NCI-H2227 treated with DMSO at 0.1 percent for 48 hours (cell line): ENCODE measurements around the gene RARA.
"Not testable (repeated sequence)": the region's sequence is repeated elsewhere in the genome, so short reads cannot be mapped to it uniquely, and the experiment has no call there.

ENCODE experiments used
- DNase-seq: peaks from one replicate; lab custom pipeline; 2025; lab: John Stamatoyannopoulos, UW

The RARA gene

DNA sequence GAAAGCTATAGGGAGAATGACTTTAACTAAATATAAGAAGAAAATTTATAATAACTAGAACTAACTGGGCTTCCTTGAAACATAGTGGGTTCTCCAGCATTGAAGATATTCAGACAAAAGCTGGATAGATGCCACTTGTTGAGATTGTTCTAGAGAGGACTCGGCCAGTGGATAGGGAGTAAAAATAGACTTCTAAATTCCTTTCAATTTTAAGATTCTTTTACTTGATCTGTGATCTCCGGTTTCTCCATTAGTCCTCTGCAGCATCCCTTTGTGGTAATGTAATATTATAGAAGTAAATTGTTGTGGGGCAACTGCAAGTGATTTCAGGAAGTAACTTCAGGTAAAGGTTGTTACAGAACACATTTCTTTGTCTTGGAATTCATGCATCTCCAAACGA is 10.3 kb upstream of the RARA start:
- DNase-seq = no peak

DNA sequence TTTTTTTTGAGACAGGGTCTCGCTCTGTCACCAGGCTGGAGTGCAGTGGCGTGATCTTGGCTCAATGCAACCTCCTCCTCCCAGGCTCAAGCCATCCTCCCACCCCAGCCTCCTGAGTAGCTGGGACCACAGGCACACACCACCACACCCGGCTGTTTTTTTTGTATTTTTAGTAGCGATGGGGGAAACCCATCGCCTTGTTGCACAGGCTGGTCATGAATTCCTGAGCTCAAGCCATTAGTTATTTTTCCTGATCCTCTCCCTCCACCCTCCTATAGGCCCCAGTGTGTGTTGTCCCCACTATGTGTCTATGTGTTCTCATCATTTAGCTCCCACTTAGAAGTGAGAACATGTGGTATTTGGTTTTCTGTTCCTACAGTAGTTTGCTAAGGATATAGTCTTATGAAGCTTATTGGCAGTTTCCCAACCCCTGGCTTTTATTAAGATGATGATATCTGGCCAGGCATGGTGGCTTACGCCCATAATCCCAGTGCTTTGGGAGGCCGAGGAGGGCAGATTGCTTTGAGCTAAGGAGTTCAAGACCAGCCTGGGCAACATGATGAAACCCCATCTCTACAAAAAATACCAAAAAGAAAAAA is 9.7 kb upstream of the RARA start:
- DNase-seq = not testable (repeated sequence)

DNA sequence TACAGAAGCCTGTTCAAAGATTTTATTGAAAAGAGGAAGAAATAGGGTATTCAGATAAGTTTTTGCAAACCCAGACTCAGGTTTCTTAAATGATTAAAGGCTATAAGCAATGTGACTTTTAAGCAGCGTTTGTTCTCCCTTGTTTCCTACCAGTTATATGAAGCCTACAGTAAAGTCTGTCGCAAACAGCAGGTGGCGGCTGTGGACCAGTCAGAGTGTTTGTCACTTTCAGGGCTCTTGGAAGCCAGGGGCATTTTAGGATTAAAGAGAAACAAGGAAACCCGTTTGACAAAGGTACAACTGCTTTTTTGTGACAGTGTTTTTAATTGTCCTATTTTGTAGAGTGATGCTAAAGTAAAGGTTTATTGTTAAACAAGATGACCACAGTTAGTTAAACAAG is 7.7 kb upstream of the RARA start:
- DNase-seq = no peak

DNA sequence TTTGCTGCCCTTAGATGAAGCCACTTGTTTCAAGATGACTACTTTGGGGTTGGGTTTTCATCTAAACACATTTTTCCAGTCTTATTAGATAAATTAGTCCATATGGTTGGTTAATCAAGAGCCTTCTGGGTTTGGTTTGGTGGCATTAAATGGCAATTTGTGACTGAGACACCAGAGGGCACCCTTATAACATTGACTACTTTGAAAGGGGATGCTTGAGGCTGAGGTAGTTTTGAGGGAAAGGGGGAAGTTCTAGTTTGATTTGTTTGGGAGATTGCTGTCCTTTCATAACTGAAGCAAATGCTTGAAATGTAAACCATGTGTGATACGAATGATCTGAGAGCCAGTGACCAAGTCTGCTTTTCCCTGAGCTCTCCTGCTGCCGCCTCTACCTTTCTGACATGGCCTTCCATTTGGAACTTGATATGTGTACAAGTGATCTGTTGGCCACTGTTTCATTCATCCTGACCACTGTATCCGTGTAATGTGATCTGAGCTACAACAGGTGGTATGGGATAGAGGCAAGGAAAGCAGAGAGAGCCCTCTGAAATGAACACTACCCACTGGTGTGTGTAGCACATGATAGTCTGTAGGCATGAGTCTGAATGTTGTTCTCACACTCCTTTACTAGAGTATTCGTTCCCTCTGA is 5.8 kb upstream of the RARA start:
- peak; percentile 45 for DNase-seq

DNA sequence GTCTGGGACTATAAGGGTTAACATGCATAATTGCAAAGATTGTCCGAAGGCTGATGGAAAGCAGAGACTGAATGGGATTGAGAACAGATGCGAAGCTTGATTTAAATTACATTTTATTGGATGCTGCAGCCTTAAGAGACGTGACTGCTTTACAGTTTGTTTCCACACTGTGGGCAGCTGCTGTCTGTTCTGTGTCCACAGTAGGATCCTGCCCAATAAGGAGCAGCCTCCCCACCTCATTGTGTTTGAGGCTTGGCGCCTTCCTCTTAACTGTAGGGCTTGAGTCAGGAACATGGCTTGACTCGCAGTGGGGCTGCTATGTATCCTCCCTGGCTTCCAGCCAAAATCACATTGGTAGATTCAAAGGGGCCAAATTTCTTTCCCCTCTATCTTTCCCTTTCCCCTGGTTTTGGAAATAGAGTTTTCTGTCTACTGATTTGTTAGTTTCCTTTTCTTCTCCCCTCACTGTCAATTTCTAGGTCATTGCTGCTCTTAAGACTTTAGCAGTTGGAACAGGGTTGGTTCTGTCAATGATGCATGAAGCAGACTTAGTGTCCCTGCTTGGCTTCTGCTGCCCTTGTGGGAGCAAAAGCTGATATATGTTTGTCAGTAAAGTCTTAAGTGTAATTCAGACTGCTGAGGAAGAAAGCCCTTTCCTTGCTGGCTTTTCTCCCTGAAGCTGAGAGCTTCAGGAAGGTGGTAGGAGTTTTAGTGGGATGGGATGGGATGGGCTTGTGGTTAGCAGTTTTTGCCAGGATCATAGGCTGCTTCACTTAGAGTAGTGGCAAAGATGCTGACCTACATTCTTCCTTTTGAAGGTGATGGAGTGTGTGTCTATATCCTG is 5.0 kb upstream of the RARA start:
- DNase-seq = peak; percentile 48

DNA sequence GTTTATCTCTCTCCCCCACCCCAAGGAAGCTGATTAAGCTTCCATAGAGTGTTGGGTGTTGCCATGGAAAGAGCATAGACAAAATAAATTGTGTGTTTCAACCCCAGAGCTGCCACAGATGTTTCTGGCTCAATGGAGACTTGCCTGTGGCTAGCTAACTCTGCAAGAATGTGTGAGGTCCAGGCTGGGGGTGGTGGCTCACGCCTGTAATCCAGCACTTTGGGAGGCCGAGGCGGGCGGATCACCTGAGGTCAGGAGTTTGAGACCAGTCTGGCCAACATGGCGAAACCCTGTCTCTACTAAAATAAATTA is 4.5 kb upstream of the RARA start:
- not testable (repeated sequence) for DNase-seq

DNA sequence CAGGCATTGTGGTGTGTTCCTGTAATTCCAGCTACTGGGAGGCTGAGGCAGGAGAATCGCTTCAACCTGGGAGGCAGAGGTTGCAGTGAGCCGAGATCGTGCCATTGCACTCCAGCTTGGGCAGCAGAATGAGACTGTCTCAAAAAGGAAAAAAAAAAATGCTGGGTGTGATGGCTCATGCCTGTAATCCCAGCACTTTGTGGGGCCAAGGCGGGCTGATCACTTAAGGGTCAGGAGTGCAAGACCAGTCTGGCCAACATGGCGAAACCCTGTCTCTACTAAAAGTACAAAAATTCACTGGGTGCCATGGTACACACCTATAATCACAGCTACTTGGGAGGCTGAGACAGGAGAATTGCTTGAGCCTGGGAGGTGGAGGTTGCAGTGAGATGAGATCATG is 4.1 kb upstream of the RARA start:
- DNase-seq = not testable (repeated sequence)

DNA sequence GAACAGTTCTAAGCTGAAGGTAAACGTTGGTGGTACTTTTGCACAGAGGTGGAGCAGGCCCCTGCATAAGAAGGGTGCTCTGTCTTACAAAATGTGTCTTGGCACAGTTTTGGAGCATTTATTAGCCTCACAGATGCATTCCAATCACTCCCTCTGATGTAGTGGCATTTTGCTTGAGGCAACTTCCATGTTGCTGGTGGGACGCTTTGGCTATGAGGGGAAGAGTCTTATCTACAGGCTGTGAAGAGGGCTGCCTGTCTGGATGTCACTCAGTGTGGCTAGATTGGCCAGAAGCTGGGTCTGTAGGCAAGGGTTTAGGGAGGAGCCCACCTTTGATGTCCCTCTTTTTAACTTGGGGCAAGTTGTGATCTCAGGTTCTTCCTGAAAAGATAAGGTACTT is 2.6 kb upstream of the RARA start:
- DNase-seq = no peak

DNA sequence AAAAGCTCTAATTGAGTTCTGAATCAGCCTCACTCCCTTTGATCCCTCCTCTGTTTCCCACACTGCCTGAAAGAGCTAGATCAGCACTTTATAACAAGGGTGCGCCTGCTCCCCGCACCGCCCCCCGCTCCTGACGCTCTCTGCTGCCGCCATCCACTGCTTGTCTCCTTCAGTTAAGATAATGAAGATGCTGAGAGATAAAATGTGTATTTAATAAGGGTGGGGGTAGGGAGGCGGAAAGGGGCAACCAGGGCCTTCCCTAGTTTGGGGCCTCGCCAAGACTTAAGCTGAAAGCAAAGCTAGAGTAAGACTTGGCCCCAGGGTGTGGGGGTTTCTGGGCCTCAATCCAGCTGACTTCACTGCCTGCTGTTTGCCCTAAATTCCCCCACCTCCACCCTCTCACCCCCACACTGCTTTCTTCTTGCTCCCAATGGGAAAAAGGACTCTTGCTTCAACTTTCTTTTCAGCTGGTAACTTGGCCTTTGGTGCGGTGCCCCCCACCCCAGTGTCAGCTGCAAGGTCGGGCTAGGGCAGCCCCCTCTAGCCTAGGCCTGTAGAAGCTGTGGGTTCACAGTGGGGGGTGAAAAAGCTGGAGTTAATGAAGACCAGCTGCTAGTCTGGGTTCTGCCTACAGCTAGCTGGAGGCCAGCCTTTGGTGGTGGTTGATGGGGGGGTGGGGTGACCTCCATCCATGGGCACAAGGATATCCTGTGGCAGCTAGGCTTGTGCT is 1.8 kb upstream of the RARA start:
- DNase-seq = peak; percentile 66

DNA sequence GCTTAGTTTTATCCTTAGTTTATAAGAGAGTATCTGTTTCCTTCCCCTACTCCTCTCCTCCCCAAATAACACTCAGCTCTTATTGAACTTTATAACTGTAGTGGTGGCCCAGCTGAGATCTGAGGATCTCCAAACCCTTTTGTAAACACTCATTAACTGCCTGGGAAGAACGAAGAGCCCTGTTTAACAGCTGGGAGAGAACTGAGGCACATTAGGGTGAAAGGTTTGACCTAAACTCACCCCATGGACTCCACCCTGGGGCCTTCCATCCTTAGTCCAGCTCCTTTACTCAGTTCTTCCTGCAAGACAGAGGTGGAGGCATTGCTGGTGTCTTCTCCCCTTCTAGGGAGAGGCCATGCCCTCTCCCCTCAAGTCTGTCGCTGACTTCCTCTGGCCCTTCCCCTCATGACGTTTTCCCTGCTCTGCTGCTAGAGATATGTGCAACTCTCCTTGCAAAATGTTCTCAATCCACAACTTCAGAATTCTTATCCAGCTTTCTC is 1.2 kb upstream of the RARA start:
- no peak for DNase-seq

DNA sequence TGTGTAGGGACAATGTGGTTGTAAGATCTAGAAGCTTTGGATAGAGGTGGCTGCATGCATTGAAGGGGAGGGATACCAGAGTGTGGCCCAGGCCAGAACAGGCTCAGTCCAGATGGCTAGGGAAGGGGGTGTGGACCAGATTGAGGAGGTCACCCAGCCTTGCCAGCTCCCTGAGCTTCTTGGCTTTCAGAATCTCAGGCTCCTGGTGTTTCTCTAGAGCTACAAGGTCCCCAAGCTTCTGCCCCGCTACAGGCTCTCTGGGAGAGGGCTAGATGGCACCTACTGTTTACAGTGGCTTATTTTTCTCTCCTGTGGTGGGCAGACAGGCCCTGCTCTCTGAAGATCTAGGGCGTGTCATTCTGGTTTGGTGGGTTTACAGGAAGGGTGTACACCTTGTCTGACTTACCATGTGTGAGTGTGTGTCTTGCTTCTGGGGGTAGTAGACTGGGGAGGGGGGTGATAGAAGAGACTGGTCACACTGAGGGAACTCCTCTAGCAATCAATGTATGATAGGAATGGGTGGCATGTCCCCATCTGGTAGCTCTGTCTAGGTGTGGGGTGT is 1.1 kb downstream of the RARA start:
- no peak for DNase-seq

DNA sequence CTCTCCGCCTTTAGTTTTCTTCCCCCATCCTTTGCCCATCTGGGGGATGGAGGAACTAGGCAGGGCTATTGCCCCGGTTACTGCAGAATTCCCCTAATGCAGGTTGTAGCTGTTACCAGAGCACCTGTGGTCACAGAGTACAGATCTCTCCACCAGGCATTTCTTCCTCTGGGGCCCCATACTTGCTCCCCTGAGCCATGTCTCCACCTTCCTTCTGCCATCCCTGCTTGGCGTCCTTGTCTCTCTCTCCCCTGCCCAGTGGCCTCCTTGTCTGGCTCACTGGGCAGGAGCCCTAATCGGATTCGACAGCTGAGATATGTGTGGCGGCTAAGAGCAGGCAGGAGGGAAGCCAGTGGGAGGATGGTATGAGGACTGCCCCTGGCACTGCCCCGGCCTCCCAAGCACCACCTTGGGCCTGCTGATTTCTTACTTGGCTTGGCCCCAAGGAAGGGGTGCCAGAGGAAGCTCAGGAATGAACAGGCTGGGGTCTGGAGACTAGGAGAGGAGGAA is 2.0 kb downstream of the RARA start:
- DNase-seq = no peak

DNA sequence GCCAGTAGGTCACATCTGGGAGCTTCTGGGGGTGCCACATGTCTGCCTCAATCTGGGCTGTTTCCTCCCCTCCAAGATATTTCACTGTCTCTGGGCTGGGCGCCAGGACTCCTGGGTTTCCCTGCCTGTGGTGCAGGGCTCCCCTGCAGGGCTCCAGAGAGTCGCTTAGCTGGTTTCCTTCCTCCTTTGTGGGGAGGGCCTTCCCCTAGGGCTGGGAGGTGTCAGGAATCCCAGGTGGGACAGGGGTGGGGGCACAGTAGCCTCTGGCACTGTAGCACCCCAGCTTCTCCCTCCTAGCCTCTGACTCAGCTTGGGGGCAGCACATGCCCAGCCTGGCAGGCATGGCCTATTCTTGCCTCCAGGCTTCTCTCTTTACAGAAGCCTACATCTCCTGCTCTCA is 2.6 kb downstream of the RARA start:
- no peak for DNase-seq

DNA sequence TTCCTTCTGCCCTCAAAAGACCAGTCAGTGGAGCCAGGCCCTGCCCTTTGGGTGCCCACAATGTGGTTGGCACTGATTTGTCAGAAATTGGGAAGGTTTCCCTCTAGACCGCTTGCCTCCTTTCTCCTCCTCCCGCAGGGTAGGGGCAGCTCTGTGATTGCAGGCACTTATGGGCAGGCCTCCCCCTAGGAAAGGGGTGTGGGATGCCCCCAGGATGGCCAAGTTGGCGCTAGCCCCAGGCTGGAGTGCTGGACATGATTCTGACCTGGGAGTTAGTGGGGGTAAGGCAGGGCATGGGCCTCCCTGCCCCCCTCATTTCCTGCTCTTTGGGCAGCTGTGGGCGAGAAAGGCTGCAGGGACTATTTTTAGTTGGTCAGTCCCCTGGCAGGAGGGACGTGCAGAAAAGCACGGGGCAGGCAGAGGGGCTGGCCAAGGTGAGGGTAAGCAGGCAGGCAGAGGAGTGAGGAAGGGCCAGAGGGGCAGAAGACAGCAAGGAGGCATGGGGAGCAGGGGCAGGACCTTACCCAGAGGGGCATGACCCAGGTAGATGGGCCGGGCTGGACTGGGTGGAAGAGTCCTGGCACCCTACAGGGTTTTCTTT is 3.3 kb downstream of the RARA start:
- DNase-seq = no peak

DNA sequence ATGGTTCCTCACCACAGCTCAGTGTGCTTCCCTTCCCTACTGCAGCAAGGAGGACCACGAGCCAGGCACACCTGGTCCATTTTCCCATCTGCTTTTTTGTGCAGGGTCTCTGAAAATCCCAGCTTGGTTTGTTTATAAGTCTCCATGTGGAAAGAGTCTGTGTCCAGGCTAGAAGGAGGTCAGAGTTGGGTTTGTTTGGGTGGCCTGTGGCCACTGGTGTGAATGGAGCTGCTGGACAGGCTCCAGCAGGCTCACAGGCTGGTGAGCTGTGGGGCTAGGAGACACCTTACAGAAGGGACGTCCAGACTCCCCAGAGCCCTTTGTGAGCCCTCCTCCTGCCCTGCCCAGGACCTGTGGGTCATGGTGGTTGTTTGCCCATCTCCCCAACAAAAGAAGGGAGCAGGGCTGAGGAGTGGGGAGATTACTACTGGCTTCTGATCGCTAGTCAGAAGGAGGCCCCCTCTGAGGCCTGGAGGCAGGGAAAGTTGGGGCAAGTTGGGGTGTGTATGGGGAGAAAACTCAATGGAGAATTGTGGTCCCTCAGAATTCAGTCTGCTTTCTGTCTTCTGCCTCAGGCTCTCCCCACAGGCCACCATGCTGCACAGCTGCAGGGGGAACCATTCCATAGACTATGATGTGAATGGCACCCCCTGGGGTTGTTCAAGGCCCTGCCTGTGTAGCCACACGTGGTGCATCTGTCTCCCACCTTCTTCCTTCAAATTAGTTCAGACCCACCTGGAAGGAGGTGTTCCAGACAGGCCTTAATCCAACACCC is 4.1 kb downstream of the RARA start:
- no peak for DNase-seq

DNA sequence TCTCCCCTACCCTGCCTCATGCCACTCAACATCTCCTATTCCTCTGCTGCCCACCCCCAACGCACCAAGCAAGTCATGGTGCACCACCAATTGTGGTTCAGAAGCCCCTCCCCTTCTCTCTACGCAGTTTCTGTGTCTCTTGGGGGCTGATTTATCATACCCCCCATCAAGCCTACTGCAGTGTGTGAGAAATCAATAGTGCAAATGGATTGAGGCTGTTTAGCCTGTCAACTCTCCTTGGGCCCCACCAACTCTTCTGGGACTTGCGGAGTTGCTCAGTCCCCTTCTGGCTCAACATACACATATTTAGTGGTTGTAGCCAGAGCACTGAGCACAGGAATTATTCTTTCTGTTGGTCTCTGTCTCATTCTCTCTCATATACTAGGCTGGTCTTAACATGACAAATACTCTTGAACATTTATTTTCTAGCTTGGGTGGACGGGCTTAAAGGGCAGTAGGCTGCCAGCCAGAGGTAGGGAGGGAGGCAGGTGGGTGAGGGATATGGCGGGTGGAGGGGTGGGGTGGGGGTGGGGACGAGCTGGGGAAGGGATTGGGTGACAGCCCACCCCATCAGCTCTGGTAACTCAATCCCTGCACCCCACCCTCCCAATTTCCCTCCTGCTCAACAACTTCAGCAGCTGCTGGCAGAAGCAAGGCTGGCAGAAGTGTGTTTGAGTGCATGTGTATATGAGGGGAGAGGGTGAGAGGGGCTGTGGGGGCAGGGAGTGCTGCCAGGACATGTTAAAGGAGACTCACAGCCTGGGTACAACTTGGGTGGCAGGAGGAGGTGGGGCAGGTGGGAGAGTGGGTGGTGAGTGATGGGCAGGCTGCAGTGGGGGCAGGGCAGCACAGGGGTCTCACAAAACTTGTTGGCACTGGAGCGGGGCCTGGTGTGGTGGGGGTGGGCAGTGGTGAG is 4.9 kb downstream of the RARA start:
- no peak for DNase-seq

DNA sequence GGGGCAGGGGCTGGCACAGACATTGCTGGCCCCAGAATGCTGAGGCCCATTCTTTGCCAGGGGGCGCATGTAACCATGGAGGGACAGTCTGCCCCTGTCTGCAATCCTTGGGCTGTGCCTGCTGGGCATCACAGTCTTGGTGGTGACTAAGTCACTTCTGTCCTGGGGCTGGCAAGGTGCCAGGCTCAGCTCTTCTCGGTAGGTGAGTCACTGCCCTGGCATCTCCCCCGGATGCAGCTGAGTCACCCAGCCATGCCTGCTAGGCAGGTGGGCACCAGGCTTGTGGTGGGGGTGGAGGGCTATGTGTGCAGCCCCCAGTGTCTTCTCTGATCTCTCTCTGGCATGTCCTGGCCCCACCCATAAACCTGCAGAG is 5.6 kb downstream of the RARA start:
- DNase-seq = no peak

DNA sequence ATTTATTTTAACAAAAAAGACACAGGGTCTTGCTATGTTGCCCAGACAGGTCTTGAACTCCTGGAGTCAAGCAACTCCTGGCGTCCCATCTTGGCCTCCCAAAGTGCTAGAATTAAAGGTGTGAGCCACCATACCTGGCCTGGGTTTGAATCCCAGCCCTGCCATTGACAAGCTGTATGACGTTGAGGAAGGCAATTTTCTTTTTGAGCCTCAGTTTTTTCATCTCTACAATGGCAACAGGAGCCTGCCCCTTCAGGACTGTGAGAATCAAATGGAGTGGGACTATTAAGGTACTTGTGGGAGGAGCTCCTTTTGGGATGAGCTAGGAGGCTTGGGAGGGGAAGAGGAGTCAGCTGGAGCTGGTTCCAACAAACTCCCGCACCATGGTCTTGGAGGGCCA is 6.2 kb downstream of the RARA start:
- no peak for DNase-seq

DNA sequence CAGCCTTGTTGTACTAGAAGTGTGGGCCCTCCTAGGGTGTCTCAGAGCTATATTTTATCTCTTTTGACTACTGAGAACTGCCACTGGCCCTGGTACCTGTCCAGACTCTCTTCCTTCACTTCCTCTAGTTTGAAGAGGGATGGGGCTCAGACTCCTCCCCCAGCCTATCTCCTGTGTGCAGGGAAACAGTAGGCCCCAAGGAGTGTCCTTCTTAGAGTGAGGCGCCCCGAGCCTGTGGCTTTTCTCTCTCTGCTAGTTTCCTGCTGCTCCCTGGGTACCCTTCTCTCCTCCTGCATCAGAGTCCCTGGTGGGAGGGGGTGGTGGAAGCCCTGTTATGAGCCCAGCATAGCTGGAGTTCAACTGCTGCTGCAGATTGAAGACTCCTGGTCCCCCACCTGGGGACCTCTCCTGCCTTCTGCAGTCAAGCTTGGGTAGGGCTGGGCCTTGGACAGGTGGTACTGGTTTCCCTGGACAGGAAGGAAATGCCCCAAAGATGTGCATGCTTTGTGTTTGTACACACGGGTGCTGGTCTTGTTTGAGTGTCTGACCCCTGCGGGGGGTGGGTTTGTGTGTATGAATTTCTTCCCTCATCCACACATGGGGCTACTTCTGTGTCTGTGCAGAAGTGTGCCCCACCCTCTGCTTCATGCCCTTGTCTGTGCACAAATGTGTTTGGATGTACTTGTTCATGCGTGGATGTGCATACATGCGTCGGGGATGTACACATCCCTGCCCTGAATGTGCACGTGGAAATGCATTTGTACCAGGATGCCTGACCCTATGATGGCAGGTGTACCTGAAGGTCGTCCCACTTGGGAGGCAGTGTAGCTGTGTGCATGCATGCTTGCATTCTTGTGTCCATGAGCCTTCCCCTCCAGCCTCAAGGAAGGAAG is 6.9 kb downstream of the RARA start:
- no peak for DNase-seq
